SKM-1 (cell line): Measurements from ENCODE around the gene TANC1.

ENCODE experiments used
- DNase-seq: peaks from one replicate; lab custom pipeline; 2025; ENCODE audit not compliant: unreplicated experiment; lab: John Stamatoyannopoulos, UW

Gene TANC1

DNA sequence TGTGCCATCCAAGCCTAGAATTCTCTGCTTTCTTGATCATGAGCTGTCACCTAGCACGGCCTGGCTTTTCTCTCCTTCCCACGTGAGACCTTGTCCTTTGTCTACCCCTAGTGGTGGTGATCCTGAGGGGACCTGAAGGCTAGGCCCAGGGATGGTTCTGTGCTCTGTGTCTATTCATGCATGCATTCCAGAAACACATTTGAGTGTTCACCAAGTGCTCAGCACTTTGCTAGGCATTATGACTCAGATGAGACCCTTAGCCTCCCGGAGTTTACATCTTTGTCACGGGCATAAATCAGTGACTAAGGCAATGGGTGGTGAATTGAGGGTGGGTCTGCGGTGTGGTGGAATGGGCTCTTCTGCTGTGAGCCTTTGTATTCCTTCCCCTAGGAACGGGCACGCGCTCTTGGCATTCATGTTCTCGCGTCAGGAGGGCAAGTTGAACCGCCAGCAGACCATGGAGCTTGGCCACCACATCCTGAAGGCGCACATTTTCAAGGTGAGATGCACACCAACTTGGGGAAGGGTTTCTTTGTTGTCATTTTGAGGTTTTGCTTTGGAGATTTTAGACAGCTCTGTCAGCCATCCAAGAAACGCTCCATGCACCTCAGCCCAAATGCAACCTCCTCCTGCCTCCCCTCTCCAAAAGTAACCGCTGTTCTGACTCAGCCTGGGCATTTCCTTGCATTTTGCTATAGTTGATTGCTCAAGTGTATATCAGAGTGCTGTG is 217.1 kb downstream of the TANC1 start:
- DNase-seq = no peak

DNA sequence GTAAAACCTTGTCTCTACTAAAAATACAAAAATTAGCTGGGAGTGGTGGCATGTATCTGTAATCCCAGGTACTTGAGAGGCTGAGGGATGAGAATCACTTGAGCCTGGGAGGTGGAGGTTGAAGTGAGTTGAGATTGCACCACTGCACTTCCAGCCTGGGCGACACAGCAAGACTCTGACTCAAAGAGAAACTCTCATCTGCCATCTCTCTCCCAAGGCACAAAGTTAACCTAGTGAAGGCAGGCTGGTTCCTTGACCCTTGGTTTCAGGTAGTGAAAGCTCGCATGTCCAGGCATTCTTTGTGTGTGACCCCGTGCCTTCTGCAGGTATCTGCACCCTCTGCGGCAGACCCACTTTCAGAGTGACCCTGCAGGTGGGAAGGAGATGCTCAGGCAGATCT is 218.0 kb downstream of the TANC1 start:
- no peak for DNase-seq

DNA sequence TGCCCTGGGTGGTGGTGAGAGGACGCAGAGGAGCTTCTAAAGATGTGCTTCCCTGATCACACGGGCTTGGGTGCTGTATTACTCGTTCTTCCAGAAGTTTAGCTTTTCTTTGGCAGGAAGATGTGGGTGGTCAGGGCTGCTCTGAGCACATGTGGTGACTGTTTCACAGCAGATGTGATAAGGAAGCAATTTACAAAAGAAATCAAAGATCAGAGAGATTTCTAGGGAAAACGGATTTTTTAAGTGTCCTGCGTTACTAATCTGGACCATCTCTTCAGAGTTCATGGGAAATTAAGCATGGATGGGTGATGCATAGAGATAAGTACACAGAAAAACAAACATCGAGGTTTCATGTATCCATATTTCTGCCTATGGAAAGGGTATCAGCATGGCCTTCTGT is 218.7 kb downstream of the TANC1 start:
- DNase-seq = no peak

DNA sequence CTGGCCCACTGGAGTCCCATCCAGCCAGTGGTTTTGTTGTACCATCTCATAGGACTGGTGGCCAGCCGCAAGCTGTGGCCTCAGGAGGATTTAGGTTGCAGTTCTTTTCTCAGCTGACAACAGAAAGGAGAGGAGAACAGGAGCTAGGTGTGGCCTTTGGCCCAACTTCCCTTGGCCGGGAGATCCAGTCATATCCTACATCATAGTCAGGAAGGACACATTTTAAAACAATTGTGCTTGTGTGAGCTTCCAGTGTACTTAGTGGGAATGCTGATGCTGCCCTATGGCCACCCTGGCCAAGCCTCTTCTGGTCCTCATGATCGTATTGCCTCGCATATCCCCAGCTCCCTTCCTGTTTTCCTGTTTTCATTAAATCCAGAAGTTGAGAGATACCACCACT is 220.0 kb downstream of the TANC1 start:
- DNase-seq = no peak

DNA sequence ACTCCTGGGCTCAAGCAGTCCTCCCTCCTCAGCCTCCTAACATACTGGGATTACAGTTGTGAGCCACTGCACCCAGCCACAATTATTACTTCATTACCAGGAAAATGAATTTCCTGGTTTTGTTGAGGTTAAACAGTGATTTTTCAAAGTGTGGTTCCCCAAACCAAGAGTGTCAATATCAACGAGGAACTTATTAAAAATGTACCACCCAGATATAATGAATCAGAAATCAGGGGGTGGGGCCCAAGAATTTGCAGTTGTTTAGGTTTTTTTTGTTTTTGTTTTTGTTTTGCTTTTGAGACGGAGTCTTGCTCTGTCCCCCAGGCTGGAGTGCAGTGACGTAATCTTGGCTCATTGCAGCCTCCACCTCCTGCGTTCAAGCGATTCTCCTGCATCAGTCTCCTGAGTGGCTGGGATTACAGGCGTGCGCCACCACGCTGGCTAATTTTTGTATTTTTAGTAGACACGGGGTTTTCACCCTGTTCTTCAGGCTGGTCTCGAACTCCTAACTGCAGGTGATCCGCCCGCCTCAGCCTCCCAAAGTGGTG is 224.0 kb downstream of the TANC1 start:
- no peak for DNase-seq

DNA sequence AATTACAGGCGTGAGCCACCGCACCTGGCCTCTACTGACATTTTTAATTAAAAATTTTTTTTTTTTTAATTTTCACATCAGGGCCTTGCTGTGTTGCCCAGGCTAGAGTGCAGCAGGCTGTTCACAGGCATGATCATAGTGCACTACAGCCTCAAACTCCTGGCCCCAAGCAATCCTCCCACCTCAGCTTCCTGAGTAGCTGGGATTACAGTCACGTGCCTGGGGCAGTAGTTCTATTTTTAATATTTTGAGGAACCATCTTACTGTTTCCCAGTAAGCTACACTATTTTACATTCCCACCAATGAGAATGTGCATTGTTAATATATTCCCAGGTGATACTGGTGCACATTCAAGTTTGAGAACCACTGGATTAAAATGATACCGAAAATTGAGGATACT is 225.4 kb downstream of the TANC1 start:
- no peak for DNase-seq

DNA sequence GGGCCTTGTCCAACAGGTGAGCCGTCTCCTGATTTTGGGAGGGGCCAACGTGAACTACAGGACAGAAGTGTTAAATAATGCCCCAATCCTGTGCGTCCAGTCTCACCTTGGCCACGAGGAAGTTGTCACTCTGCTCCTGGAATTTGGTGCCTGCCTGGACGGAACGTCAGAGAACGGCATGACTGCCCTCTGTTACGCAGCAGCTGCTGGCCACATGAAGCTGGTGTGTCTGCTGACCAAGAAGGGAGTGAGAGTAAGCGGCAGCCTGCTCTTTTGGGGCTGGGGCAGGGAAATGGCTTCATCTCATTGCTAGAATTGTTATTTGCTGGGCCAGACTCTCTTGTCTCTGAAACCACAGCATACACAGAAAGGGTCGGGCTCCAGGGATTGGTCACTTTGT is 225.8 kb downstream of the TANC1 start:
- no peak for DNase-seq

DNA sequence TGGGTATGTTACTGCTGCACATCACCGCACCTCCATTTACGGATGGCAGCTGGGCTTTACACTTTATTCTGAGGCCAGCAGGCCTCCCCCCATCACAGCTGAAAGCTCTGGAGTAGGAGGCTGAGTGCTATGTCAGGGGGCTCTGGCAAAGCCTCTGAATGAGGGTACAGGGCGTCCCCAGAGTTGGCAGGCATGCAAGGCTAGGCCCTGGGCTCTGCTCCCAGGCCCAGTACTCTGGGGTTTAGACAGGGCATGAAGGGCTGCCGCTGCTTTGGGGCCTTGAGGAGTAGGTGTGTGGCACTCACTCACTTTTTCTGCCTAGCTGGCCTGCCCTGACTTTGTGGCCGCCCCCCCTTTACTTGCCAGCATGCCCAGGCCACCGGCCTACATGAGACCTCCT is 227.3 kb downstream of the TANC1 start:
- no peak for DNase-seq

DNA sequence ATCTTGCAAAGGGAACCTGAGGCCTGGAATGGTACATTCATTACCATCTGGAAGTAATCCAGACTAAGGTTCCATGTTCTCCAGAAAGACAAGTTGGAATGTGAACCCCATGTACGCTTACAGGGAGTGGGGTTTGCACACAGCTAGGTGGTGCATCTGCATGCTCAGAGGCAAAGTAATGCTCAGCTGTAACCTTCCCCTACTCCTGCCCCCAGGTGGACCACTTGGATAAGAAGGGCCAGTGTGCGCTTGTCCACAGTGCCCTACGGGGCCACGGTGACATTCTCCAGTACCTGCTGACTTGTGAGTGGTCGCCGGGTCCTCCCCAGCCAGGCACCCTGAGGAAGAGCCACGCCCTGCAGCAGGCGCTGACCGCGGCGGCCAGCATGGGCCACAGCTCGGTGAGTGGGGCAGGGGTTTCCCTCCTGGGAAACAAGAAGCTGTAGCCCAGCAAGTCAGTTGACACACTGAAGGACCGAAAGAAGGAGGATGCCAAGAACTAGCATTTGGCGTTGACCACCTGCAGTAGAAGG is 228.0 kb downstream of the TANC1 start:
- DNase-seq = no peak

DNA sequence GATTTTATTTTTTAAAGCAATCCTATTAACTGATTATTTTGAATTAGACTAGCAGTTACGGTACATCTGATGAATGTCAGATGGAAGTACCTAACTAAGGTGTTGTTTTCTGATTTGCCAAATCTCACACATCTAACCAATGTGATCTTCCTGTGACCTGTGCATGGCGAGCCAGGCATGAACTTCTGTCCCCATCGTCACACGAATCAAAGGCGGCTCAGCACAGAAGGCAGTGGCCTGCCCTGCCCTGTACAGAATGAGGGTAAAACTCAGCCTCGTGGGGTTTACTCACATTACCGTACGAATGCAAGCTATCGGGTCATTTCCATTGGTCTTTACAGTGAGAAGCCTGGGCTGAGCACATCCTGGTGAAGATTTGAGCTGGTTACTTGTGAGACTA is 230.8 kb downstream of the TANC1 start:
- DNase-seq = no peak

DNA sequence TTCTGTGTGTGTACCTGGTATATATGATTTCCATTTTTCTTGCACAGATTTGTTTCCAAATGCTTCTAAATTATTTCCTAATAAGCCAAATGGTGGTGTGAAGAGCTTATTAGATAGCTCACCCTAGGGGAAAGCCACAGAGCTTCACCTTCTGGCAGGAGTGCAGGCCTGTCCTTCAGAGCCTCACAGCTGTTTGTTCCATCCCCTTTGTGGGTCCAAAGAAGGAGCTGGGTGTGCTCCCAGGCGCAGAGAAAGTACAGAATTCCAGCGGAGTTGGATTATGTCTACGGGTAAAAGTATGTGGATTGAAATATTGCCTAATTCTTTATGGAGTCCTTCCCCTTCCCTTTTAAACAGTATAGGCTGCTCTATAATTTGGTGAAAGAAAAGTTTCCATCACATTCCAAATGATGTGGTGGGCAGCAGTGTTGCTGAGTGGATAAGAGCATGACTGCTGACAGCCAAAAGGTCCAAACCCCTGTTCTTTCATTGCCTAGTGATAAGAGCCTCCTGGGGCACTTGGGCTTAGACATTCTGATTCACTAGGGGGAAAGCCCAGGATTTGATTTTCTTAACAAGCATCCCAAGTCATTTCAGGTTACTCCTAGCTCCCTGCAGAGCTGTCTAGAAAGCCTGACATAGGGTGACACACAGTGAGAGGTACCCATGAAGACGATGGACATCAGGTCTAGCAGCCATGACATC is 231.5 kb downstream of the TANC1 start:
- no peak for DNase-seq

DNA sequence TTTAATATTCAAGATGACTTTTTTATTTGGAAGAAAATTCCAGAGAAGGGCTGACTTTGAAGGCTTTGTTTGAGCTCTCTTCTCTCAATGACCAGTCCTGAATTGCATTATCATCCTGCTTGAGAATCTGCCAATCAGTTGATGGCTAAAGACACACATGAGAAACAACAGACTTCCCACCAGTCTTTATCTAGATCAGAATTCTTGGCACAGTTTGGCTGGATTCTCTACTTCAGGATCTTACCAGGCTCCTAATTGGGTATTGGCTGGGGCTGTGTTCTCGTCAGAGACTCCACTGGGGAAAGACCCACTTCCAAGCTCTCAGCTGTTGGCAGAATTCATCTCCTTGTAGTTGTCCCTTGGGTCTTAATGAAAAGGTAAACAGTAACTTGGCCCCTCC is 232.1 kb downstream of the TANC1 start:
- no peak for DNase-seq

DNA sequence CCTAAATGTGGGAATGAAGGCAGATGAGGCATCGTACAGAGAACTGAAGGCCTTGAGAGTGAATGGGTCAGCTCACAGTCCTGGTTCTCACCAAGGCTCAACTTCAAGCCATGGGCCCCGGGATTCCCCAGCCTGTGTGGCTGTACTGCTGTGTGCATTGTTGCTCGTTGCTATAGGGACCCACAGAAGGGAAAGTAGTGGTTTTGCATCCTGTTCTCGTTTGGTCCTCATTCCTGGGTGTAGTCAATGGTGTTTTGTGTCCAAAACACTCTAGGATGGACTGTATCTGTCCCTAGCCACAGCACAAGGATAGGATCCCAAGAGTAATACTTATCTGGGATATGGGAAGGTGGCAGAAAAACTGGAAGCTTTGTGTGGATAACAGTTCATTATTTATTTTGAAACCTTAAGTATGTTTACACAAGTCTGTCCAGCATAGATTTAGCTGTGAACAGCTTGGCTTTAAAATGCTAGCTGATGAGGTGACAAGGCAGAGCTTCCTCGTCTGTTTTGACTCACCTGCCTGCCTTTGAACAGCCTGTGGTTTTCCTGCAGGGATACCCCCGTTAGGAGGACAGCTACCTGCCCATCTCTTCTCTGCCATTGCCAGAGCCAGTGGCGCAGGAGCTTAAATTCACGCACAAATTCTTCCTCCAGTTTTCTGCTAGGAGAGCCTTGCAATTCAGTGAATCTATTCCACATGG is 233.1 kb downstream of the TANC1 start:
- DNase-seq = no peak

DNA sequence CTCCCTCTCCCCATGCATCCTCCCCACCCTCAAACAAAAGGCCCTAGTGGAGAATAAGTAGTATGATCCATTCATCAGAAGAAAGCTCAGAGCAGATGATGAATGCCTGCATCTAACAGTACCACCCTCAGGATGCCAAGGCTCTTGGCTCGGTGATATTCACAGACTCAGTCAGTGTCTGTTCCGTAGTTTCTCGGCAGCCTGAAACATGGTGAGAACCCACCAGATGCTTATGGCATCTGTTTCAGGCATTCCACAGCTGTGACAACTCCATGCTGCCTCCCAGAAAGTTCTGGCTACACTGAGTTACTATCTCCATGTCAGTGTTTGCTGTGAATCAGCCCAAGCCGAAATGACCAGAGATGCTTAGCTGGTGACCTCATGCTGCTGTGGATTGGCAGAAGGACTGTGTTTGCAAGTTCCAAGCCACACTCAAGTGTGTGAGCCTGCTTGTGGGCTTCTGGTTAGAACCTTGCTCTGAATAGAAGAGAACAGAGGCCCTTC is 234.2 kb downstream of the TANC1 start:
- DNase-seq = no peak

DNA sequence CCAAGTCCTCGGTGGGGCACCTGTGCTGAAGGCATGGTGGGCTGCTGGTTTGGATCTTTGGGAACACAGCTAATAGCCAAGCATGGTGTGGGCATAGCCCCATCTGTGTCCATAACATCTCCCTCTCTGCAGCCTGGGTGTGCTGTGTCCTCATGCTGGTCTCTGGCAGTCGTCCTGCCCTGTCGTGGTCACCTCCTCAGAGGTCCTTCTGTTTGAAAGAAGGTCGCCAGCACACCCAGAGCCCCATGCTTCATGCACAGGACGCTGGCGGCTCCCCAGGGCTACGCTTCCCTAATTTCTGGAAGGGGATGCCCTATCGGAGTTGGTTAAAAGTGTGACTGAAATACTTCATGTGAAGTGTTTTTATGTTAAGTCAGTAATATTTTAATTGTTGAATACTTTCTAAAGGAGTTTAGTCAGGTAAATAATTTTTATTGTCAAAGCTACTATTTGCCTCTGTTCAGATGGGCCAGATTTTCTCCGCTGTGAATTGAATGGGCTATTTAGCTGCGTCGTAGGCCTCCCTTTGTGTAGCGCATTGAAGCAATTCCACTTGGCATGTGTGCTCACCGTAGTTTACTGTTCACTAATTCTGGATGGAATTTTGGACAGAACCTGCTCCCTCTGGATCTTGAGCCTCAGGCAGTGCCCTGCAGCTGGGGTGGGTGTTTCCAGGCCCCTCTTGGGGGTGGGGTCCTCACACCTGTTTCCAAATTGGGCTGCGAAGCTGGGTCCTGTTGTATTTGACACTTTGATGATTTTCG is 236.1 kb downstream of the TANC1 start:
- DNase-seq = no peak

DNA sequence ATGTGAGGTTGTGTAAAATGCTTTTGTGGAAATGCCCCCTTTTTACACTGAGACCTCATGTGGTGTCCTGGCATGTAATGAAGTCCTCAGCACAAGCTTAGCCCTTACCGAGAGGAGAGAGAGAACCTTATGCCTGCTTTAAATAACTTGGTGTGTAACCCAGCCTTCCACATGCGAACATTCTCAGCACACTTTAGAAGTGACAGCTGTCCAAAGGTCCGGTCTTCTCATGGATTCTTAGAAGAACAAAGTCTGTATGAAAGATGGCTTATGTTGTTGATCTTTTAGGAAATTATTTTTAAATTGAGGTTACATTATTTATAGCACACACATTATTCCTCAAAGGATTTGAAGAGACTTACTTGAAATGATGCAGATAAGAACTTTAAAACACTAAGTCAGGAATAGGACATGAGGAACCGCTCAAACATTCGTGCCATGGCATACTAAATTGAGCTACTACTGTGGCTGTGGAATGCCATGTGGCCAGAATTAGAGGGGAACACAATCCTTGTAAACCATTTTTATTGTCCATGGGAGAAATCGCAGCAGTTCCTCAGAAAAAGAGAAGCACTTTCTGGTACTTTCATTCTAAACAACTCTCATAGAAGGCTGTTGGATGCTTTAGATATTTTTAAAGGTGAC is 238.4 kb downstream of the TANC1 start:
- no peak for DNase-seq

DNA sequence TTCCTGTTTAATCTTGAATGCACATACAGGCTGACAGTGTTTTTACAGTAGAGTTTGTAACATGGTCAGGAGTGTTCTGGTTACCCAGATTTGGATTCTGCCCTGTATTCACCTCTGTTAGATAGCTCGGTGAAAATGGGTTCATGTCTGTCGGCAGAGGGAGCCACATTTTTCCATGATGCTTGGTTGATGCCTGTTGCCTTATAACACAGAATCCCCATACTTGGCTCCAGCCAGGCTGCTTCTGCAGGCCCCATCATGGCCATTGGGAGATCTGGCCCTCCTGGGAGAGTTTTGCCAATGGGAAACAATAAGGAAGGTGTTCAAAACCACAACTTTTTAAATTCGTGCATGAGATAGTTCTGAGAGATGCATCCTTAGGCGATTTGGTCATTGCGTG is 240.0 kb downstream of the TANC1 start:
- DNase-seq = no peak

DNA sequence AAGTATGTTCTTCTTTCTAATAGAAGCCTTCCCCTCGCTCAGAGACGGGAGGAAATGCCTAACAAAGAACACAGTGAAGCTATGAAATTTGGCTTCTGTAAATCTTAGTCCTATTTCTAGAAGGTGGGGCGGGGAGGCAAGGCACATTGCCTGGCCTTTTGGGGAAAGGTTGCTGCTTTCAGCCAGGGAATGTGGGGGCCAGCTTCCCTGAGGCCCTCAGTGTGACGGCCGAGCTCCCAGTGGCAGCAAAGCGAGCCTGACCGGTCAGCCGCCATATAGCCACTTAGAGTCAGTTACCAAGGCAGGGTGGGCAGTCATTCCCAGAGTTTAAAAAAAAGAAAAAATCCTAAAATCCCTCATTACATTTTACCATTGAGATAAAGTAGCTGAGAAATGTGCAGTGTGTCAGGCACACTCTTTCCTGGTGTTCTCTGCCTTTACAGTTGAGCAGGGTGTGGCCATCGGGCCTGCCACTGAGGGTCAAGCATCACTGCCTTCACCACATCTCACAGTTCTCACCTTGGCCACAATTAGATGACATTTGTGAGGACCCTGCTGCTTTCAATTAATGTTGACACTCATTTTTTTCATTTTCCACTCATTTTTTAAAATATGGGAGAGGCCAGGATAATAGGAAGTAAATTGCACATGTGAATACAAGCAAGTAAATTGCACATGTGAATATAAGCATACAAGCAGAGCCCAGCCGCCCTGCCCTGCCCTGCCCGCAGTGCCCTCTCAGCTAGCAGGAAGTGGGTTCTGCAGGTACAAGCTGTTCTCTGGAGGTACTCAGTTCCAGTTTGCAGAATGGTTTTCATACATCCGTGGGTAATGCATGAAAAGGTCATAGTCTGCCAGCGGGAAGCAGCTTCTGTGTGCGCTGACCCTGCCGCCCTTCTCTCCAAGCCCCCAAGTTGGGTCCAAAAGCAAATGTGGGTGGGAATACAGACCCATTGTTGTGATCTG is 241.2 kb downstream of the TANC1 start:
- DNase-seq = no peak
